Peyer's patch (tissue), 4 donors: ENCODE measurements around the gene SELENOK. TPM values are rescaled to one million over a fixed set of nuclear protein-coding genes. Genes with fewer than 3 reads are reported as not detected.

Source experiments
- DNase-seq, 3 donors: peaks; one replicate each; pipeline ENCODE4 v3.0.0-alpha.2; 2017 to 2019
- H3K27ac ChIP-seq, 4 donors: fragments of 200-600 bp; sonication (generic); one replicate each; pipeline ENCODE4 v1.5.1; 2016 to 2019
- H3K27me3 ChIP-seq, 2 donors: fragments of 200-600 bp; sonication (generic); one replicate each; pipeline ENCODE4 v1.5.1; 2019
- H3K36me3 ChIP-seq, 3 donors: fragments of 200-600 bp; sonication (generic); one replicate each; pipeline ENCODE4 v1.5.1; 2016 to 2019
- H3K4me1 ChIP-seq, 4 donors: fragments of 200-600 bp; sonication (generic); one replicate each; pipeline ENCODE4 v1.5.1; 2016 to 2019
- H3K4me3 ChIP-seq, 4 donors: fragments of 200-600 bp; sonication (generic); 1 replicate in 3 of 4; 2 replicates in 1 of 4; pipeline ENCODE4 v1.5.1; 2016 to 2019; ENCODE audit warnings: mild to moderate bottlenecking in 1 of 4
- H3K9me3 ChIP-seq, 4 donors: fragments of 200-600 bp; sonication (generic); one replicate each; pipeline ENCODE4 v1.5.1; 2016 to 2019; ENCODE audit warnings: mild to moderate bottlenecking in 1 of 4
- POLR2A ChIP-seq, 2 donors: fragments of 450-650 bp; IDR thresholded peaks; one replicate each; pipeline ENCODE4 v1.5.1; 2017; ENCODE audit warnings: antibody characterized with exemption in 2 of 2, mild to moderate bottlenecking in 2 of 2, moderate library complexity in 2 of 2
- total RNA-seq, 4 donors: library from RNA; depleted of rRNA; stranded (reverse); fragments of >200 nt; gene quantifications; one replicate each; pipeline ENCODE4 v1.1.0, GENCODE V29; 2016
- TF ChIP-seq, protein P1 (sequence below), 6 experiments: fragments of 450-650 bp in 4 of 6; fragments of 200-600 bp in 2 of 6; sonication (generic) in 1 of 6; IDR thresholded peaks; one replicate each; pipeline ENCODE4 v1.5.1; 2017 to 2019; ENCODE audit warnings: antibody characterized with exemption in 6 of 6, mild to moderate bottlenecking in 3 of 6, moderate library complexity in 1 of 6

Gene SELENOK
- total RNA-seq, 4 donors from 2014 or later = 26.1 to 69.7 (median 41.9) TPM

DNA sequence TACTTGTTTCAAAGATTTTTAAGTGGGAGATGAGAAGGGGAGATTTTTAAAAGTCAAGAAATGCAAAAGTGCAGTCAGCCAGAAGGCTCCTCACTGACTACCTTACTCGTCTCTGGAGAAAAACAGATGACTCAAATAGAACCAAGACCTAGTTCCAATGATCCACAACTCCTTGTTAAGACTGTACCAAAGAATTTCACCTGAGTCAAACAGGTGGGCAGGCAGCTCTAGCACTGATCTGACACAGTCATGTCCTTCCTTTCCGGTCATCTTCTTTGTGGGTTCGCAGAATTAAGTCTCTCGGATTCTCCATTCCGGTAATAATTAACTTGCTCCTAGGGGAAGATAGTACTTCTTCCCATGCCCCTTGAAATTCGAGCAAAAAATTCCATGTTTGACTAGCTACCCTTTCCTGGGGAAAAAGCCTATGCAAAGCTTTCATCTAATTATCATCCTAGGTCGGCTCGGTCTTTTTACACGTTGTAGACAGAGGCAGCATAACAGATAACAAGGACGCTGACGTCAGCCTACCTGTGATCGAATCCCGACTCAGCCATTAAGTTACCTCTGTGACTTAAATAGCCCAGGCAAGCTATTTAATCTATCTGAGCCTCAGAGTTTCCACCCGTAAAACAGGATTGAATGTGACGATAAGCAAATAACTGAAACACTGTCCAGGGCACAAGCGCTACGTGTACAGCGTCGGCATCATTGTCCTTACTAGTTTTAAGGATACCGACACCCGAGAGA, 758 bp downstream of the SELENOK start:
- Histone ChIP-seq H3K9me3 (no peaks in the 10 kb centered on the region), H3K27ac (peak overlapping the region; percentile 96 to 99 (median 98)), H3K4me1 (peaks cover 0 to 32% (median 0%) of the 10 kb centered on the region in 4 donors), H3K36me3 (peaks cover 0 to 18% (median 0%) of the 10 kb centered on the region in 3 donors), H3K4me3 (peak overlapping the region; percentile 90 to 98 (median 94)), H3K27me3 (no peaks in the 10 kb centered on the region)
- peak; percentile 47 to 82 (median 49) for DNase-seq
- TF ChIP-seq, protein P1, sequence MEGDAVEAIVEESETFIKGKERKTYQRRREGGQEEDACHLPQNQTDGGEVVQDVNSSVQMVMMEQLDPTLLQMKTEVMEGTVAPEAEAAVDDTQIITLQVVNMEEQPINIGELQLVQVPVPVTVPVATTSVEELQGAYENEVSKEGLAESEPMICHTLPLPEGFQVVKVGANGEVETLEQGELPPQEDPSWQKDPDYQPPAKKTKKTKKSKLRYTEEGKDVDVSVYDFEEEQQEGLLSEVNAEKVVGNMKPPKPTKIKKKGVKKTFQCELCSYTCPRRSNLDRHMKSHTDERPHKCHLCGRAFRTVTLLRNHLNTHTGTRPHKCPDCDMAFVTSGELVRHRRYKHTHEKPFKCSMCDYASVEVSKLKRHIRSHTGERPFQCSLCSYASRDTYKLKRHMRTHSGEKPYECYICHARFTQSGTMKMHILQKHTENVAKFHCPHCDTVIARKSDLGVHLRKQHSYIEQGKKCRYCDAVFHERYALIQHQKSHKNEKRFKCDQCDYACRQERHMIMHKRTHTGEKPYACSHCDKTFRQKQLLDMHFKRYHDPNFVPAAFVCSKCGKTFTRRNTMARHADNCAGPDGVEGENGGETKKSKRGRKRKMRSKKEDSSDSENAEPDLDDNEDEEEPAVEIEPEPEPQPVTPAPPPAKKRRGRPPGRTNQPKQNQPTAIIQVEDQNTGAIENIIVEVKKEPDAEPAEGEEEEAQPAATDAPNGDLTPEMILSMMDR (IDR thresholded peaks at IDR 0.05) = peak in 2 of 6 experiments; percentile 14 to 17
- peak in 1 of 2 donors; percentile 19 for TF ChIP-seq POLR2A (IDR thresholded peaks at IDR 0.05)

DNA sequence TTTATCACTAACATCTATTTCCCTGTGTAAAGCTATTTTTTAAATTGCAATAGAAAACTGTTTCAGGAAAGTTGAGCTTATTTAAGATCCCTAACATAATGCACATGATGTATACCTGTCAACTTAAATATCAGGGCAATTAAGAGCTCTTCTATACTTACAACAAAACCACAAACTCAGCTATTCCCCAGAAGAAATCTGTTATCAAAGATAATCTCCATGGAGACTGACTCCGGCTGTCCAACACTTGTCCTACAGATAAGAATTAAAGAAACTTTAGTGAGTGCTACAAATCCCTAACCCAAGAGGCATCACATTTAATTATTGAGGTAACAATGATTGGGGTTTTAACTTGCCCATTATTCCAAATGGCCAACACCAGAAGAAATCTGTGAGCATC, 3.4 kb downstream of the SELENOK start:
- peaks cover 0 to 32% (median 0%) of the 10 kb centered on the region in 4 donors for H3K4me1 ChIP-seq
- no peak for DNase-seq
- H3K36me3 ChIP-seq = peaks cover 0 to 39% (median 0%) of the 10 kb centered on the region in 3 donors
- H3K27me3 ChIP-seq = no peaks in the 10 kb centered on the region
- TF ChIP-seq POLR2A (IDR thresholded peaks at IDR 0.05) = no peak
- TF ChIP-seq, protein P1 (IDR thresholded peaks at IDR 0.05) = no peak
- no peak overlapping the region for H3K4me3 ChIP-seq
- H3K27ac ChIP-seq = no peak overlapping the region
- no peaks in the 10 kb centered on the region for H3K9me3 ChIP-seq

DNA sequence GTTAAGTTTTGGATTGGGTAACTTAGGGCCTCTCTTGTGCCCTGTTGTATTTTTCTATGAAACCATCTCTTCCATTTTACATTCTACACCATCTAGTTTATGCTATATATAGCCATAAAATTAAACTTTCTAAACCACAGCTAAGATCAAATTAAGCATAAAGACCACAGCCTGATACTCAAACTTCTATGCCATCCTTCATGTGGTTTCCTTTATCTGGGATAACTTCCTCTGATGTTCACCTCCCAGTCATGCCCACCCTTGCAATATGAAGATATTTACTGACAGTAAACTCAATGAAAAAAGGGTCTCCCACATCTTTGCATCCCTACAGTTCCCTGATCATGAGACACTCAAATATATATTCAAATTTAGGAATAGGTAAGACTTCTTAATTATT, 4.2 kb downstream of the SELENOK start:
- Histone ChIP-seq H3K4me3 (no peak overlapping the region), H3K36me3 (peaks cover 0 to 39% (median 0%) of the 10 kb centered on the region in 3 donors), H3K27ac (no peak overlapping the region), H3K27me3 (no peaks in the 10 kb centered on the region), H3K9me3 (no peaks in the 10 kb centered on the region), H3K4me1 (peaks cover 0 to 30% (median 0%) of the 10 kb centered on the region in 4 donors)
- TF ChIP-seq, protein P1 (IDR thresholded peaks at IDR 0.05) = no peak
- no peak for TF ChIP-seq POLR2A (IDR thresholded peaks at IDR 0.05)
- no peak for DNase-seq

DNA sequence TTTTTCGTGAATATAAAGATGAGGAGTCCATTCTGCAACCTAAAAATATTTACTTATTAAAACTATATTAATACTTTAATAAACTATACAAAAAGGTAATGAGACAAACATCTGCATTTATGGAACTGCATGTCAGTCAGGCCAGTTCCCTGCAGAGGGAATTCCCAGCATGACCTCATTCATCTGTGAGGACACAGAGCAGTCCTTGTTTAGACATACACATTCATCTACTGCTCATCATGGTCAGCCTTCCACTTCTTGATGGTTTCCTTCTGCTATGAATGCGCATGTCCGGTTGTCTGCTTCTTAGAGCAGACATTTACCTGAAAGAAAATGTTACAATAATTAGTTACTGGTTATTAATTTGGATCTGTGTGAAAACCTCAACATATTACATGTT, 6.4 kb downstream of the SELENOK start:
- no peak for DNase-seq
- peaks cover 0 to 32% (median 6%) of the 10 kb centered on the region in 4 donors for H3K4me1 ChIP-seq
- H3K4me3 ChIP-seq = no peak overlapping the region
- TF ChIP-seq, protein P1 (IDR thresholded peaks at IDR 0.05) = no peak
- no peak for TF ChIP-seq POLR2A (IDR thresholded peaks at IDR 0.05)
- H3K9me3 ChIP-seq = no peaks in the 10 kb centered on the region
- no peak overlapping the region for H3K27ac ChIP-seq
- H3K27me3 ChIP-seq = no peaks in the 10 kb centered on the region
- H3K36me3 ChIP-seq = peaks cover 0 to 39% (median 0%) of the 10 kb centered on the region in 3 donors

DNA sequence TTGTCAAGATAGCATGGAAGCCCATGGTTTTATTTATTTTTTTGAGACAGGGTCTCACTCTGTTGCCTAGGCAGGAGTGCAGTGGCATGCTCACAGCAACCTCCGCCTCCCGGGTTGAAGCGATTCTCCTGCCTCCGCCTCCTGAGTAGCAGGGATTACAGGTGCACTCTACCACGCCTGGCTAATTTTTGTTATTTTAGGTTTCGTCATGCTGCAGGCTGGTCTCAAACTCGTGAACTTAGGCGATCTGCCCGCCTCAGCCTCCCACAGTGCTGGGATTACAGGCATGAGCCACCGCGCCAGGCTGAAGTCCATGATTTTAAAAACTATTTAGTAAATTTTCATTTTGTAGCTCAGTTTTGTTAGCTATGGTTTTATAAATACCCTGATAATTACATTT, 7.0 kb downstream of the SELENOK start:
- Histone ChIP-seq H3K27ac (no peak overlapping the region), H3K9me3 (no peaks in the 10 kb centered on the region), H3K4me1 (peaks cover 0 to 26% (median 6%) of the 10 kb centered on the region in 4 donors), H3K36me3 (peaks cover 0 to 42% (median 0%) of the 10 kb centered on the region in 3 donors), H3K4me3 (no peak overlapping the region), H3K27me3 (no peaks in the 10 kb centered on the region)
- no peak for DNase-seq
- TF ChIP-seq POLR2A (IDR thresholded peaks at IDR 0.05) = no peak
- TF ChIP-seq, protein P1 (IDR thresholded peaks at IDR 0.05) = no peak
